KMS-11 (cell line): Measurements from ENCODE around the gene TAF4.

Source experiments
- H2AFZ ChIP-seq: fragments of 200-600 bp; sonication (generic); 2 replicates; pipeline ENCODE4 v1.6.1; 2016; ENCODE audit warnings: antibody characterized with exemption, mixed run types, low read depth
- H3K27ac ChIP-seq: fragments of 200-600 bp; sonication (generic); 2 replicates; pipeline ENCODE4 v1.6.1; 2016; ENCODE audit warnings: mild to moderate bottlenecking, mixed run types
- H3K27me3 ChIP-seq: fragments of 200-600 bp; sonication (generic); 2 replicates; pipeline ENCODE4 v1.6.1; 2017; ENCODE audit warnings: mild to moderate bottlenecking, low read depth, mixed run types, moderate library complexity; ENCODE audit not compliant: insufficient read depth
- H3K36me3 ChIP-seq: fragments of 200-600 bp; sonication (generic); 2 replicates; pipeline ENCODE4 v1.6.1; 2017; ENCODE audit warnings: mild to moderate bottlenecking, mixed run types; ENCODE audit not compliant: insufficient read depth
- H3K4me1 ChIP-seq: fragments of 200-600 bp; sonication (generic); 2 replicates; pipeline ENCODE4 v1.6.1; 2016; ENCODE audit warnings: mild to moderate bottlenecking, low read depth, mixed run types; ENCODE audit not compliant: poor library complexity, severe bottlenecking
- H3K4me2 ChIP-seq: fragments of 200-600 bp; sonication (generic); 2 replicates; pipeline ENCODE4 v1.7.0; 2016; ENCODE audit warnings: mild to moderate bottlenecking, mixed run types
- H3K4me3 ChIP-seq: fragments of 200-600 bp; sonication (generic); IDR thresholded peaks from 2 replicates; pipeline ENCODE4 v1.6.1; 2017; ENCODE audit warnings: low read depth, low read length, mixed read lengths; ENCODE audit not compliant: insufficient read depth
- H3K79me2 ChIP-seq: fragments of 200-600 bp; sonication (generic); 2 replicates; pipeline ENCODE4 v1.6.1; 2016; ENCODE audit warnings: low read depth, mixed run types; ENCODE audit not compliant: insufficient read depth
- H3K9ac ChIP-seq: fragments of 200-600 bp; sonication (generic); 2 replicates; pipeline ENCODE4 v1.6.1; 2016; ENCODE audit warnings: mild to moderate bottlenecking, mixed run types
- H4K20me1 ChIP-seq: fragments of 200-600 bp; sonication (generic); 2 replicates; pipeline ENCODE4 v1.6.1; 2016; ENCODE audit warnings: mild to moderate bottlenecking, mixed run types; ENCODE audit not compliant: insufficient read depth
- TF ChIP-seq, protein P1 (sequence below): fragments of 200-600 bp; sonication (generic); conservative IDR thresholded peaks from 2 replicates; pipeline ENCODE4 v1.6.1; 2017; ENCODE audit warnings: low read depth, mild to moderate bottlenecking, antibody characterized with exemption, low read length, moderate library complexity, mixed read lengths

TAF4 gene

DNA sequence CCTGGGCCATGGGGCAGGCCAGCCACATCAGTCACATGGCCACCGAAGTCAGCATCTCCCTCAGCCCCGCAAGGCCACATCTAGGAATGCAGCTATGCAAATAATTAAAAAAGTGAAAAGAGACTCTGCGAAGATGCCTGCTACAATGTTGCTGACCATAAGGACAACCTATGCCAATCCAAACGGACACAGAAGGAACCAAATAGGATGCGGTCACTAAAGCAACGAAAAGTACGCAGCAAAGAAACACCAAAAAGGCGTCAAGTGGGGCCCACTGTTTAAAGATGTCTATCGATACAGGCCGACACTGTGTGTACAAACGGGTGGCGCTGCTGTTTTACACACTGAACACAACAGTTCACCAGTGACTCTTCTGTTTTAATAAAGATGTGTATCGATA is 56.4 kb downstream of the TAF4 start:
- TF ChIP-seq, protein P1, sequence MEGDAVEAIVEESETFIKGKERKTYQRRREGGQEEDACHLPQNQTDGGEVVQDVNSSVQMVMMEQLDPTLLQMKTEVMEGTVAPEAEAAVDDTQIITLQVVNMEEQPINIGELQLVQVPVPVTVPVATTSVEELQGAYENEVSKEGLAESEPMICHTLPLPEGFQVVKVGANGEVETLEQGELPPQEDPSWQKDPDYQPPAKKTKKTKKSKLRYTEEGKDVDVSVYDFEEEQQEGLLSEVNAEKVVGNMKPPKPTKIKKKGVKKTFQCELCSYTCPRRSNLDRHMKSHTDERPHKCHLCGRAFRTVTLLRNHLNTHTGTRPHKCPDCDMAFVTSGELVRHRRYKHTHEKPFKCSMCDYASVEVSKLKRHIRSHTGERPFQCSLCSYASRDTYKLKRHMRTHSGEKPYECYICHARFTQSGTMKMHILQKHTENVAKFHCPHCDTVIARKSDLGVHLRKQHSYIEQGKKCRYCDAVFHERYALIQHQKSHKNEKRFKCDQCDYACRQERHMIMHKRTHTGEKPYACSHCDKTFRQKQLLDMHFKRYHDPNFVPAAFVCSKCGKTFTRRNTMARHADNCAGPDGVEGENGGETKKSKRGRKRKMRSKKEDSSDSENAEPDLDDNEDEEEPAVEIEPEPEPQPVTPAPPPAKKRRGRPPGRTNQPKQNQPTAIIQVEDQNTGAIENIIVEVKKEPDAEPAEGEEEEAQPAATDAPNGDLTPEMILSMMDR = no peak
- no peak overlapping the region for H3K4me3 ChIP-seq
- no peaks in the 10 kb centered on the region for H4K20me1 ChIP-seq
- H3K27ac ChIP-seq = no peak overlapping the region
- no peaks in the 10 kb centered on the region for H3K36me3 ChIP-seq
- H3K9ac ChIP-seq = no peak overlapping the region
- no peaks in the 10 kb centered on the region for H3K27me3 ChIP-seq
- no peaks in the 10 kb centered on the region for H3K79me2 ChIP-seq
- H3K4me1 ChIP-seq = peaks cover 1% of the 10 kb centered on the region
- H3K4me2 ChIP-seq = no peak overlapping the region
- no peak overlapping the region for H2AFZ ChIP-seq

DNA sequence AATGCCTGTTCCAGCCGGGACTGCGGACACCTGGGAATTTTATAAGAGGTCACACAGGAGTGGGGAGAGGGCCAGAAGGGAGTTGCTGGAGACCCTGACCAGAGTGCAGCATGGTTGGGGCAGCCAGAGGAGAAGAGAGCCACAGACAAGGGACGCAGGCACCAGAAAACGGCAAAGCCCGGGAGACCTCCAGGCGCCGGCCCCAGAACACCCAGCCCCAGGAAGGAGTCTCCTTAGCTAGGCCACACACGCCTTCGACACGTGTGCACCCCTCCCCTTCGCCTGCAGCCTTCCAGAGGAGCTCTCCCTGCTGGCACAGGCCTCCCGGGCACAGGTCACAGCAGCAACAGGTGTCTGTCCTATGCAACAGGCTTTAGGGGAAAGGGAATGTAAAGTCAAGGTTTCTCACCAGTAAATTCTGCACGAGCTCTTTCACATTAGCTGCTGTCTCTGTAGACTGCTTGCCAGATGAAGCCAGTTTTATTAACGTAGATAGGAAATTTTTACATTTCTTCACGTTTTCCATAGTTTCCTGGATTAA is 57.0 kb downstream of the TAF4 start:
- Histone ChIP-seq H3K4me3 (no peak overlapping the region), H3K27ac (no peak overlapping the region), H4K20me1 (no peaks in the 10 kb centered on the region), H3K79me2 (no peaks in the 10 kb centered on the region), H3K36me3 (no peaks in the 10 kb centered on the region), H3K9ac (no peak overlapping the region), H2AFZ (no peak overlapping the region), H3K4me2 (no peak overlapping the region), H3K4me1 (peaks cover 7% of the 10 kb centered on the region), H3K27me3 (no peaks in the 10 kb centered on the region)
- TF ChIP-seq, protein P1 = no peak

DNA sequence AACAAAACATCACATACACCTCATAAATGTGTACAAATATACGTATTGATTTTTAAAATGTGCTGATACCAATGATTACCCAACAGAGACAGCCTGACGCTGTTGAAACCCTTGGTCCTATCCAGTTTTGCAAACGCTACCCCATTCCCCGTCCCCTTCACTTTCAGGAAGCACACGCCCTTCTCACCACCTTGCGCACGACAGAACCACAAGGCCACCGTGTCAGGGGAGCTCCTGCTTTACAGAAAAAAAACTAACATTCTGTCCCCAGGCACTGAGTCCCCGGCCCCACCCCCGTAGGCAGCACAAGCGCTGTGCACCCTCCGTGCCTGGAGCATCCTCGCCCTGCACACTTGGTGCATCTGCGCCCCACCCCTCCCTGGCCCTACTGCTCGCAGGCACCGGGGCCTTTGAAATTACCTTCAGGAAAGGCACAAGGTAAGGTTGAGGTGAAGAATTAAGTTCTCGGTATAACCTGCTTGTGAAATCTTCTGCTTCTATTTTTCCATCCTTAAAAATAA is 58.5 kb downstream of the TAF4 start:
- H3K4me3 ChIP-seq = no peak overlapping the region
- H3K36me3 ChIP-seq = peaks cover 7% of the 10 kb centered on the region; the same call in 1 of the 2 replicates
- peaks cover 18% of the 10 kb centered on the region for H3K4me1 ChIP-seq
- TF ChIP-seq, protein P1 = no peak
- no peaks in the 10 kb centered on the region for H3K79me2 ChIP-seq
- no peaks in the 10 kb centered on the region for H4K20me1 ChIP-seq
- no peak overlapping the region for H3K4me2 ChIP-seq
- H3K27me3 ChIP-seq = no peaks in the 10 kb centered on the region
- H2AFZ ChIP-seq = no peak overlapping the region
- no peak overlapping the region for H3K9ac ChIP-seq
- no peak overlapping the region for H3K27ac ChIP-seq

DNA sequence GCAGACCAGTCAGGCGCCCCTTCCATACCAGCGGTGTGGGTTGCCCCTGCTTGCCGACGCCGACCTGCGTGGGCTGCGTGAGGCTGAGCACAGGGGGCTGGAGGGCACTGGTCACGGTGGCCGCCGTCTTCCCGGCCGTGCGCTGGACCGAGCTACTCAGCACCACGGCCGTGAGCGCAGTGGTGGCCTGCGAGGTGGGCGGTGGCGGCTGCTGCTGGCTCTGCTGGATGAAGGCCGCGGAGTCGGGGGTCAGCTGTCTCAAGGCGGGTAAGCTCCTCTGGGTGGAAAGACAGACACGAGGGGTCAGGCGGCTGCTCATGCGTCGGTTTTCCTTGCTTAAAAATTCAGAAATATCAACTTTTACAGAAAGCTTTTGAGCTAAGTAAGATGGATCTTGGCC is 59.2 kb downstream of the TAF4 start:
- Histone ChIP-seq H3K27me3 (no peaks in the 10 kb centered on the region), H3K4me3 (no peak overlapping the region), H3K27ac (no peak overlapping the region), H3K4me2 (no peak overlapping the region), H3K79me2 (no peaks in the 10 kb centered on the region), H2AFZ (no peak overlapping the region), H3K36me3 (peaks cover 7% of the 10 kb centered on the region; the same call in 1 of the 2 replicates), H4K20me1 (no peaks in the 10 kb centered on the region), H3K4me1 (peaks cover 18% of the 10 kb centered on the region), H3K9ac (no peak overlapping the region)
- TF ChIP-seq, protein P1 = no peak
